MM.1S (cell line): ENCODE results near the gene OR52B6.

Source experiments
- DNase-seq: peaks from one replicate; pipeline ENCODE4 v3.0.0-alpha.2; 2015
- H2AFZ ChIP-seq: fragments of 300-600 bp; sonication (generic); 2 replicates; pipeline ENCODE4 v1.6.0; 2016; ENCODE audit warnings: antibody characterized with exemption, low read length
- H3F3A ChIP-seq: fragments of 300-600 bp; sonication (generic); 2 replicates; pipeline ENCODE4 v1.6.1; 2016; ENCODE audit warnings: mild to moderate bottlenecking, antibody characterized with exemption, low read length, moderate library complexity, mixed read lengths; ENCODE audit not compliant: insufficient read depth
- H3K27ac ChIP-seq: fragments of 300-600 bp; sonication (generic); 2 replicates; pipeline ENCODE4 v1.5.1; 2016; ENCODE audit warnings: mild to moderate bottlenecking, low read length
- H3K27me3 ChIP-seq: fragments of 300-600 bp; sonication (generic); replicated peaks from 2 replicates; pipeline ENCODE4 v1.6.0; 2016; ENCODE audit warnings: low read length; ENCODE audit not compliant: insufficient read depth
- H3K36me3 ChIP-seq: fragments of 300-600 bp; sonication (generic); replicated peaks from 2 replicates; pipeline ENCODE4 v1.6.1; 2016; ENCODE audit warnings: mild to moderate bottlenecking, low read length, mixed read lengths; ENCODE audit not compliant: insufficient read depth
- H3K4me1 ChIP-seq: fragments of 300-600 bp; sonication (generic); 2 replicates; pipeline ENCODE4 v1.6.1; 2016; ENCODE audit warnings: low read length, mixed read lengths
- H3K4me2 ChIP-seq: fragments of 300-600 bp; sonication (generic); 2 replicates; pipeline ENCODE4 v1.6.0; 2016; ENCODE audit warnings: low read depth, low read length
- H3K4me3 ChIP-seq: fragments of 300-600 bp; sonication (generic); 2 replicates; pipeline ENCODE4 v1.5.1; 2016; ENCODE audit warnings: low read length, mixed read lengths
- H3K79me2 ChIP-seq: fragments of 300-600 bp; sonication (generic); 2 replicates; pipeline ENCODE4 v1.6.1; 2016; ENCODE audit warnings: mixed run types, low read length, mixed read lengths
- H3K9ac ChIP-seq: fragments of 300-600 bp; sonication (generic); 2 replicates; pipeline ENCODE4 v1.6.1; 2016; ENCODE audit warnings: low read length, mixed read lengths
- H3K9me2 ChIP-seq: fragments of 300-600 bp; sonication (generic); replicated peaks from 2 replicates; pipeline ENCODE4 v1.6.1; 2016; ENCODE audit warnings: mild to moderate bottlenecking, low read length, mixed read lengths; ENCODE audit not compliant: insufficient read depth
- H3K9me3 ChIP-seq: fragments of 300-600 bp; sonication (generic); replicated peaks from 2 replicates; pipeline ENCODE4 v1.6.1; 2016; ENCODE audit warnings: mild to moderate bottlenecking, low read length, mixed read lengths; ENCODE audit not compliant: insufficient read depth
- H4K20me1 ChIP-seq: fragments of 300-600 bp; sonication (generic); 2 replicates; pipeline ENCODE4 v1.6.1; 2016; ENCODE audit warnings: mild to moderate bottlenecking, low read length, moderate library complexity, mixed read lengths; ENCODE audit not compliant: insufficient read depth
- CTCF ChIP-seq: fragments of 300-600 bp; sonication (generic); IDR thresholded peaks from 2 replicates; pipeline ENCODE4 v1.5.1; 2016; ENCODE audit warnings: antibody characterized with exemption, low read length, mixed read lengths
- EZH2 ChIP-seq: fragments of 300-600 bp; sonication (generic); optimal IDR thresholded peaks from 2 replicates; pipeline ENCODE3; 2017; ENCODE audit warnings: low read depth, mild to moderate bottlenecking, antibody characterized with exemption, low read length, mixed read lengths
- EZH2phosphoT487 ChIP-seq: fragments of 300-600 bp; sonication (generic); IDR thresholded peaks from 2 replicates; pipeline ENCODE4 v1.6.1; 2018; ENCODE audit warnings: antibody characterized with exemption, low read length

Gene OR52B6

GRCh38 chr11:5564259-5565019, 16.2 kb upstream of the OR52B6 start:
- H3K27ac ChIP-seq, result no peak overlapping the region
- H2AFZ ChIP-seq, result no peak overlapping the region
- no peaks in the 10 kb centered on the region for H4K20me1 ChIP-seq
- H3K4me2 ChIP-seq, result no peak overlapping the region
- no peaks in the 10 kb centered on the region for H3K36me3 ChIP-seq
- no peak overlapping the region for H3K9ac ChIP-seq
- DNase-seq, result no peak
- H3K4me3 ChIP-seq, result no peak overlapping the region
- no peaks in the 10 kb centered on the region for H3K27me3 ChIP-seq
- H3F3A ChIP-seq, result no peaks in the 10 kb centered on the region
- TF ChIP-seq EZH2, result no peak
- TF ChIP-seq EZH2phosphoT487, result no peak
- no peak for TF ChIP-seq CTCF
- no peaks in the 10 kb centered on the region for H3K4me1 ChIP-seq
- H3K9me3 ChIP-seq, result no peaks in the 10 kb centered on the region
- no peaks in the 10 kb centered on the region for H3K79me2 ChIP-seq
- H3K9me2 ChIP-seq, result no peaks in the 10 kb centered on the region

- H2AFZ ChIP-seq, result no peak overlapping the region
- DNase-seq, result no peak
- no peaks in the 10 kb centered on the region for H3F3A ChIP-seq
- no peaks in the 10 kb centered on the region for H3K9me3 ChIP-seq
- TF ChIP-seq EZH2phosphoT487 (no peak), CTCF (no peak)
- no peak overlapping the region for H3K4me3 ChIP-seq
- no peaks in the 10 kb centered on the region for H3K79me2 ChIP-seq
- H3K4me1 ChIP-seq, result no peaks in the 10 kb centered on the region
- no peaks in the 10 kb centered on the region for H3K9me2 ChIP-seq
- no peaks in the 10 kb centered on the region for H3K36me3 ChIP-seq
- H3K9ac ChIP-seq, result no peak overlapping the region
- H4K20me1 ChIP-seq, result no peaks in the 10 kb centered on the region
- no peaks in the 10 kb centered on the region for H3K27me3 ChIP-seq
- H3K27ac ChIP-seq, result no peak overlapping the region
- H3K4me2 ChIP-seq, result no peak overlapping the region
Measured at GRCh38 chr11:5574654-5575053, 6.0 kb upstream of the OR52B6 start.

- Histone ChIP-seq H3K9me3 (no peaks in the 10 kb centered on the region), H3K36me3 (no peaks in the 10 kb centered on the region), H3K9ac (no peak overlapping the region), H4K20me1 (no peaks in the 10 kb centered on the region), H3K27ac (no peak overlapping the region), H3K4me2 (no peak overlapping the region), H3K9me2 (no peaks in the 10 kb centered on the region), H3K27me3 (no peaks in the 10 kb centered on the region), H2AFZ (no peak overlapping the region), H3K79me2 (no peaks in the 10 kb centered on the region), H3K4me3 (no peak overlapping the region), H3K4me1 (no peaks in the 10 kb centered on the region), H3F3A (no peaks in the 10 kb centered on the region)
- no peak for DNase-seq
- TF ChIP-seq CTCF (no peak), EZH2 (no peak), EZH2phosphoT487 (no peak)
Measured at GRCh38 chr11:5575152-5575551, 5.5 kb upstream of the OR52B6 start.
